A673 (cell line): ENCODE results near the gene MB21D2.

Source experiments
- CTCF ChIP-seq: fragments of 300-800, 200-600 bp; sonication (generic); conservative IDR thresholded peaks from 2 replicates; pipeline ENCODE4 v1.5.1; 2017; ENCODE audit warnings: low read depth, mild to moderate bottlenecking, antibody characterized with exemption, low read length, moderate library complexity, mixed read lengths
- EZH2 ChIP-seq: fragments of 200-600 bp; sonication (generic); IDR thresholded peaks from 2 replicates; pipeline ENCODE4 v1.6.1; 2017; ENCODE audit warnings: borderline replicate concordance, low read depth, mild to moderate bottlenecking, mixed read lengths, antibody characterized with exemption, low read length; ENCODE audit not compliant: poor library complexity, severe bottlenecking

- TF ChIP-seq CTCF = peak; percentile 73
- no peak for TF ChIP-seq EZH2
These were observed 101.3 kb downstream of the MB21D2 start for GRCh38 chr3:192816351-192816750.
